GM13977 (cell line): Measurements from ENCODE around the gene DDR2.

Experiments used
- DNase-seq: peaks from one replicate; pipeline ENCODE4 v3.0.0; 2012; ENCODE audit warnings: low spot score
- CTCF ChIP-seq: IDR thresholded peaks from 2 replicates; pipeline ENCODE4 v1.5.1; 2012; ENCODE audit warnings: mild to moderate bottlenecking, control low read depth; ENCODE audit not compliant: insufficient read depth; ENCODE audit errors: extremely low read depth, missing control alignments
- in situ Hi-C: fragments of 300-500 bp; cut with MboI; formaldehyde crosslinking; loops from one replicate; pipeline ENCODE4 v1.12.0; 2022; ENCODE audit warnings: low sequenced_read_pairs, low pct_unique_long_range_greater_than_20kb, mixed read lengths, inconsistent platforms; ENCODE audit not compliant: unreplicated experiment

The DDR2 gene

GRCh38 chr1:162706606-162707005 lies 74.3 kb downstream of the DDR2 start:
- no peak for DNase-seq
- TF ChIP-seq CTCF: no peak
- in situ Hi-C loops: no loop called here

GRCh38 chr1:162708286-162708685 lies 76.0 kb downstream of the DDR2 start:
- in situ Hi-C loops: no loop called here
- no peak for DNase-seq
- no peak for TF ChIP-seq CTCF

GRCh38 chr1:162709132-162709860 lies 77.0 kb downstream of the DDR2 start:
- DNase-seq: no peak
- in situ Hi-C loops: no loop called here
- no peak for TF ChIP-seq CTCF

GRCh38 chr1:162709870-162710269 lies 77.6 kb downstream of the DDR2 start:
- DNase-seq: no peak
- TF ChIP-seq CTCF: no peak
- in situ Hi-C loops: no loop called here

- DNase-seq: no peak
- in situ Hi-C loops: no loop called here
- no peak for TF ChIP-seq CTCF
These were observed 78.1 kb downstream of the DDR2 start for GRCh38 chr1:162710345-162710744.

- no peak for TF ChIP-seq CTCF
- DNase-seq: no peak
- in situ Hi-C loops: no loop called here
These were observed 78.7 kb downstream of the DDR2 start for GRCh38 chr1:162710780-162711465.
